Stomach (tissue), 9 donors: ENCODE results near the gene DOCK2. TPM values are rescaled to one million over a fixed set of nuclear protein-coding genes. Genes with fewer than 3 reads are reported as not detected.

ENCODE experiments used
- DNase-seq, 2 donors: peaks; one replicate each; pipeline versions ENCODE4 v3.0.0 to v3.0.0-alpha.2; 2013 to 2019
- H3K27ac ChIP-seq, 5 donors: fragments of 200-600 bp in 4 of 5; sonication (generic) in 4 of 5; one replicate each; pipeline ENCODE4 v1.5.1; 2013 to 2019; ENCODE audit warnings: mild to moderate bottlenecking in 1 of 5, moderate library complexity in 1 of 5
- H3K27me3 ChIP-seq, 3 donors: fragments of 200-600 bp; sonication (generic); one replicate each; pipeline ENCODE4 v1.5.1; 2017 to 2019; ENCODE audit warnings: mixed run types in 1 of 3
- H3K36me3 ChIP-seq, 4 donors: fragments of 200-600 bp; sonication (generic); 1 replicate in 3 of 4; 2 replicates in 1 of 4; pipeline ENCODE4 v1.5.1; 2016 to 2019
- H3K4me1 ChIP-seq, 4 donors: fragments of 200-600 bp; sonication (generic); one replicate each; pipeline ENCODE4 v1.5.1; 2016 to 2019
- H3K4me3 ChIP-seq, 4 donors: fragments of 200-600 bp; sonication (generic) in 3 of 4; one replicate each; pipeline ENCODE4 v1.5.1; 2016 to 2019; ENCODE audit warnings: mild to moderate bottlenecking in 1 of 4
- H3K9me3 ChIP-seq, 4 donors: fragments of 200-600 bp; sonication (generic); one replicate each; pipeline ENCODE4 v1.5.1; 2016 to 2019
- EP300 ChIP-seq: sonication (generic); formaldehyde crosslinking; IDR thresholded peaks from one replicate; pipeline ENCODE4 v1.6.1; 2017; ENCODE audit warnings: antibody characterized with exemption
- POLR2A ChIP-seq, 4 donors: fragments of 450-650 bp; IDR thresholded peaks; one replicate each; pipeline ENCODE4 v1.6.1; 2016; ENCODE audit warnings: antibody characterized with exemption in 4 of 4, control low read depth in 2 of 4, mild to moderate bottlenecking in 1 of 4, moderate library complexity in 1 of 4
- POLR2AphosphoS5 ChIP-seq, 3 donors: sonication (generic); formaldehyde crosslinking; IDR thresholded peaks; one replicate each; pipeline ENCODE4 v1.6.1; 2016; ENCODE audit warnings: antibody characterized with exemption in 3 of 3
- WGBS, 5 donors: extraction: QIAGEN DNeasy Blood & Tissue Kit in 3 of 5; methylation state at CpG; one replicate each; pipeline versions ENCODE4 v1.1.5 to v1.1.7; 2013 to 2018; 5-methylcytosine and 5-hydroxymethylcytosine counted together
- intact Hi-C: fragments of 100-400 bp; cut with DNase I; formaldehyde crosslinking; loops from one replicate; pipeline ENCODE4 v1.15.1; 2023; ENCODE audit warnings: low total_unique reads
- polyA plus RNA-seq, 3 donors: library from polyadenylated mRNA; stranded (reverse); fragments of 200-250 nt; gene quantifications; one replicate each; pipeline ENCODE4 v1.2.3, GENCODE V29; 2013
- total RNA-seq, 5 donors: library from RNA; depleted of rRNA; stranded (reverse); fragments of >200 nt; gene quantifications; one replicate each; pipeline versions ENCODE4 v1.1.0 to v1.2.3, GENCODE V29; 2014 to 2016
- TF ChIP-seq, protein P1 (sequence below), 7 experiments: fragments of 450-650 bp in 4 of 7; fragments of 200-600 bp in 3 of 7; sonication (generic) in 3 of 7; IDR thresholded peaks; one replicate each; pipeline ENCODE4 v1.5.1; 2016 to 2019; ENCODE audit warnings: antibody characterized with exemption in 7 of 7, control low read depth in 2 of 7, mild to moderate bottlenecking in 1 of 7
- donor health status: healthy with polysubstance abuse.
- donor health status: Bipolar disorder and iron deficiency.
- donor health status: healthy.

The DOCK2 gene
- total and polyA plus RNA-seq, 8 donors: 2.1 to 50.2 (median 8.5) TPM

DNA sequence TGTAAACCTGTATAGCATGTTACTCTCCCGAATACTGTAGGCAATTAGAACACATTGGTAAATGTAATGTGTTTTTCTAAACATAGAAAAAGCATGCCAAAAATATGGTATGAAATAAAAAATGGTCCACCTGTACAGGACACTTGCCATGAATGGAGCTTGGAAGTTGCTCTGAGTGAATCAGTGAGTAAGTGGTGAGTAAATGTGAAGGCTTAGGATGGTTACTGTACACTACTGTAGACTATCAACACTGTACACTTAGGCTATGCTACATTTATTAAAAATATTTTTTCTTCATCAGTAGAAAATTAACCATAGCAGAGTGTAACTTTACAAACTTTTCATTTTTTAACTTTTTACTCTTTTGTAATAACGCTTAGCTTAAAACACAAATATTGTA lies 301.4 kb downstream of the DOCK2 start:
- DNase-seq: no peak
- intact Hi-C loops: no loop called here
- H3K9me3 ChIP-seq: no peaks in the 10 kb centered on the region
- no peak overlapping the region for H3K27ac ChIP-seq
- TF ChIP-seq POLR2AphosphoS5 (IDR thresholded peaks at IDR 0.05) (no peak), POLR2A (IDR thresholded peaks at IDR 0.05) (no peak), EP300 (no peak)
- TF ChIP-seq, protein P1, sequence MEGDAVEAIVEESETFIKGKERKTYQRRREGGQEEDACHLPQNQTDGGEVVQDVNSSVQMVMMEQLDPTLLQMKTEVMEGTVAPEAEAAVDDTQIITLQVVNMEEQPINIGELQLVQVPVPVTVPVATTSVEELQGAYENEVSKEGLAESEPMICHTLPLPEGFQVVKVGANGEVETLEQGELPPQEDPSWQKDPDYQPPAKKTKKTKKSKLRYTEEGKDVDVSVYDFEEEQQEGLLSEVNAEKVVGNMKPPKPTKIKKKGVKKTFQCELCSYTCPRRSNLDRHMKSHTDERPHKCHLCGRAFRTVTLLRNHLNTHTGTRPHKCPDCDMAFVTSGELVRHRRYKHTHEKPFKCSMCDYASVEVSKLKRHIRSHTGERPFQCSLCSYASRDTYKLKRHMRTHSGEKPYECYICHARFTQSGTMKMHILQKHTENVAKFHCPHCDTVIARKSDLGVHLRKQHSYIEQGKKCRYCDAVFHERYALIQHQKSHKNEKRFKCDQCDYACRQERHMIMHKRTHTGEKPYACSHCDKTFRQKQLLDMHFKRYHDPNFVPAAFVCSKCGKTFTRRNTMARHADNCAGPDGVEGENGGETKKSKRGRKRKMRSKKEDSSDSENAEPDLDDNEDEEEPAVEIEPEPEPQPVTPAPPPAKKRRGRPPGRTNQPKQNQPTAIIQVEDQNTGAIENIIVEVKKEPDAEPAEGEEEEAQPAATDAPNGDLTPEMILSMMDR (IDR thresholded peaks at IDR 0.05): no peak
- no peak overlapping the region for H3K4me3 ChIP-seq
- WGBS, 5 donors: 91 to 95% (median 95%) methylated on average over 2 of the region's 2 CpGs
- H3K4me1 ChIP-seq: no peaks in the 10 kb centered on the region
- H3K27me3 ChIP-seq: no peaks in the 10 kb centered on the region
- H3K36me3 ChIP-seq: no peaks in the 10 kb centered on the region

DNA sequence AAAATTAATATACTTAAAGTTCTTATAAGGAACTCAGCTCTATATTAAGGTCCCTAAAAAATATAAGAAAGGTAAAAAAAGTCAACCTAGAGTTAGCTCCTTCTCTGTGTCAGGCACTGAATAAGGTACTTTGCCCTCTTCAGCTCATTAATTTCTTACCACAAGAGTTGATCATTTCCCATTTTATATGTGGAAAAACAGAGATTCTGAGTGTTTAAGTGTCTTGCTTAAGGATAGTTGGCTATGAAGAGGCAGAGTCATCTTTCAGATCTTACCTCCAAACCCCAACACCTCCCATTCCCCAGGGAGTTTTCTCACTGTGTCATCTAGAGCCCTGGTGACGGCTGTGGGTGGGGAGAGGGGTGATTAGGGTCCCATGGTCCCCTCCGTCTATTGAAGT lies 302.7 kb downstream of the DOCK2 start:
- DNase-seq: no peak
- WGBS, 5 donors: 72 to 86% (median 81%) methylated on average over 2 of the region's 2 CpGs
- no peaks in the 10 kb centered on the region for H3K36me3 ChIP-seq
- H3K4me1 ChIP-seq: no peaks in the 10 kb centered on the region
- H3K27me3 ChIP-seq: no peaks in the 10 kb centered on the region
- H3K27ac ChIP-seq: no peak overlapping the region
- TF ChIP-seq EP300 (no peak), POLR2A (IDR thresholded peaks at IDR 0.05) (no peak), POLR2AphosphoS5 (IDR thresholded peaks at IDR 0.05) (no peak)
- TF ChIP-seq, protein P1 (IDR thresholded peaks at IDR 0.05): no peak
- H3K9me3 ChIP-seq: no peaks in the 10 kb centered on the region
- H3K4me3 ChIP-seq: no peak overlapping the region
- intact Hi-C loops: no loop called here

DNA sequence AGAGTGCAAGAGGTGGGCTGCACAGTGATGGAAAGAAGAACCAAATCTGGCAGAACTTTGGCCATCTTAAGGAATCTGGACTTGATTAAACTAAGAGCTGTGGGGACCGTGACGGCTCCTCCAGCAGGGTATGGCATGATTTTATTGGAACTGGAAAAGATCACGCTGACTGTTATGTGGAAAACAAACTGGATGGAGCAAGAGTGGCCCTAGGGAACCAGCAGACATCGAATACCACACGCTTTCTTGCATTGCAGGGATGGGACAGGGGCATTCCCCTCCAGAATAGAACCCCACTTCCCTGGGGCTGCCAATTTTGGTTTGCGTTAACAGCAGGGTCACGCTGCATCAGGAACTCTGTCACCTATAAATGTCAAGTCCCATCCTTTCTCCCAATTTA lies 304.5 kb downstream of the DOCK2 start:
- H3K27ac ChIP-seq: no peak overlapping the region
- WGBS, 5 donors: 89 to 93% (median 92%) methylated on average over 7 of the region's 7 CpGs
- no peaks in the 10 kb centered on the region for H3K27me3 ChIP-seq
- no peak for DNase-seq
- H3K9me3 ChIP-seq: no peaks in the 10 kb centered on the region
- H3K4me3 ChIP-seq: no peak overlapping the region
- intact Hi-C loops: no loop called here
- H3K4me1 ChIP-seq: peaks cover 0 to 9% (median 0%) of the 10 kb centered on the region in 4 donors
- H3K36me3 ChIP-seq: no peaks in the 10 kb centered on the region
- no peak for TF ChIP-seq EP300
- TF ChIP-seq POLR2A (IDR thresholded peaks at IDR 0.05): no peak
- no peak for TF ChIP-seq POLR2AphosphoS5 (IDR thresholded peaks at IDR 0.05)
- TF ChIP-seq, protein P1 (IDR thresholded peaks at IDR 0.05): no peak

DNA sequence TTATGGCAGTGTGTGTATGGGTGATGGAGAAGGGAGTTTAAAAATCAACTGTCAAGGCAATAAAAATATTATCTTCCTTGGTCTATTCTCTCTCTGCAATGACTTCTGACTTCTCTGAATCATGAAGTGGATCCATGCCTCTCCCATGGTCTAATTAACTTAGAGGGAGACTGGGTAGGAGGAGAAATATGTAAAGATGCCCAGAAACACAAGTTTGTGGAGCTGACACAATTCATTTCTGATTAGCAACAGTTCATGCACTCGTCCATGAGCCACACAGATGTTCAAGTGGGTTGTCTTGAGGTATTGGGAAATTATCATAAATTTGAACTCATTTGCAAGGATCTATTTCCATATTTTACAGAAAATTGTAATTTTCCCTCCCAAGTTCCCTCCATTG lies 305.1 kb downstream of the DOCK2 start:
- no peaks in the 10 kb centered on the region for H3K36me3 ChIP-seq
- intact Hi-C loops: no loop called here
- no peak overlapping the region for H3K4me3 ChIP-seq
- no peak for DNase-seq
- H3K27ac ChIP-seq: no peak overlapping the region
- no peaks in the 10 kb centered on the region for H3K27me3 ChIP-seq
- no peaks in the 10 kb centered on the region for H3K9me3 ChIP-seq
- 57 to 74% (median 67%) methylated on average over 1 of the region's 1 CpG for WGBS, 5 donors
- TF ChIP-seq, protein P1 (IDR thresholded peaks at IDR 0.05): no peak
- TF ChIP-seq EP300 (no peak), POLR2A (IDR thresholded peaks at IDR 0.05) (no peak), POLR2AphosphoS5 (IDR thresholded peaks at IDR 0.05) (no peak)
- H3K4me1 ChIP-seq: peaks cover 0 to 9% (median 0%) of the 10 kb centered on the region in 4 donors
